Progenitor cell of endocrine pancreas (in vitro differentiated cells): ENCODE data around the gene WDR27. TPM values are rescaled to one million over a fixed set of nuclear protein-coding genes. Genes with fewer than 3 reads are reported as not detected.

ENCODE experiments used
- DNase-seq: peaks from one replicate; pipeline ENCODE4 v3.0.0; 2021; ENCODE audit warnings: low spot score; ENCODE audit not compliant: unreplicated experiment
- H3K27ac Mint-ChIP-seq: 2 replicates; pipeline ENCODE4 v1.8.0; 2021; ENCODE audit warnings: mild to moderate bottlenecking, moderate library complexity, mixed read lengths
- H3K27me3 Mint-ChIP-seq: 2 replicates; pipeline ENCODE4 v1.8.0; 2021; ENCODE audit warnings: mixed read lengths
- H3K36me3 Mint-ChIP-seq: 2 replicates; pipeline ENCODE4 v1.8.0; 2022; ENCODE audit warnings: mixed read lengths; ENCODE audit not compliant: insufficient read depth
- H3K4me1 Mint-ChIP-seq: 2 replicates; pipeline ENCODE4 v1.8.0; 2021; ENCODE audit warnings: low read depth, mixed read lengths
- H3K4me3 Mint-ChIP-seq: 2 replicates; pipeline ENCODE4 v1.8.0; 2021; ENCODE audit warnings: low read depth, mild to moderate bottlenecking, moderate library complexity, mixed read lengths
- H3K9me3 Mint-ChIP-seq: 2 replicates; pipeline ENCODE4 v1.8.0; 2021; ENCODE audit warnings: low read depth, mixed read lengths
- CTCF ChIP-seq: fragments of 200-600 bp; sonication (generic); IDR thresholded peaks from one replicate; pipeline ENCODE4 v1.5.0; 2021; ENCODE audit warnings: antibody characterized with exemption, mild to moderate bottlenecking; ENCODE audit not compliant: unreplicated experiment
- total RNA-seq: library from RNA; stranded (reverse); gene quantifications from 2 replicates; pipeline ENCODE4 v1.2.1, GENCODE V29; 2021

Gene WDR27
- total RNA-seq, 1 donor from 2014 or later = 123 TPM

- Mint-ChIP-seq H3K27me3 (no peaks in the 10 kb centered on the region), H3K27ac (peak overlapping the region; percentile 6), H3K9me3 (peaks cover 22% of the 10 kb centered on the region), H3K36me3 (peaks cover 11% of the 10 kb centered on the region), H3K4me1 (peaks cover 4% of the 10 kb centered on the region), H3K4me3 (no peak overlapping the region)
- DNase-seq = no peak
- TF ChIP-seq CTCF = no peak
Measured at GRCh38 chr6:169539176-169539897, 162.5 kb downstream of the WDR27 start.

- DNase-seq = no peak
- Mint-ChIP-seq H3K27ac (no peak overlapping the region), H3K27me3 (no peaks in the 10 kb centered on the region), H3K4me3 (no peak overlapping the region), H3K9me3 (peaks cover 26% of the 10 kb centered on the region), H3K4me1 (peaks cover 4% of the 10 kb centered on the region), H3K36me3 (peaks cover 15% of the 10 kb centered on the region)
- no peak for TF ChIP-seq CTCF
Measured at GRCh38 chr6:169536446-169537170, 165.2 kb downstream of the WDR27 start.

GRCh38 chr6:169534039-169534421, 167.8 kb downstream of the WDR27 start:
- H3K4me1 Mint-ChIP-seq = no peaks in the 10 kb centered on the region
- no peaks in the 10 kb centered on the region for H3K27me3 Mint-ChIP-seq
- H3K27ac Mint-ChIP-seq = no peak overlapping the region
- no peak for DNase-seq
- peaks cover 26% of the 10 kb centered on the region for H3K9me3 Mint-ChIP-seq
- no peak overlapping the region for H3K4me3 Mint-ChIP-seq
- no peak for TF ChIP-seq CTCF
- peaks cover 15% of the 10 kb centered on the region for H3K36me3 Mint-ChIP-seq

GRCh38 chr6:169533301-169534038, 168.4 kb downstream of the WDR27 start:
- no peak for TF ChIP-seq CTCF
- H3K4me1 Mint-ChIP-seq = no peaks in the 10 kb centered on the region
- H3K36me3 Mint-ChIP-seq = peaks cover 15% of the 10 kb centered on the region
- no peaks in the 10 kb centered on the region for H3K27me3 Mint-ChIP-seq
- H3K27ac Mint-ChIP-seq = no peak overlapping the region
- no peak overlapping the region for H3K4me3 Mint-ChIP-seq
- H3K9me3 Mint-ChIP-seq = peaks cover 26% of the 10 kb centered on the region
- no peak for DNase-seq

- no peak for DNase-seq
- Mint-ChIP-seq H3K36me3 (peaks cover 5% of the 10 kb centered on the region), H3K9me3 (peaks cover 9% of the 10 kb centered on the region), H3K27me3 (no peaks in the 10 kb centered on the region), H3K4me3 (no peak overlapping the region), H3K27ac (no peak overlapping the region), H3K4me1 (no peaks in the 10 kb centered on the region)
- no peak for TF ChIP-seq CTCF
Measured at GRCh38 chr6:169530752-169531123, 171.1 kb downstream of the WDR27 start.
